ENCODE data around the gene ZNF521. TPM values are rescaled to one million over a fixed set of nuclear protein-coding genes. Genes with fewer than 3 reads are reported as not detected.

ZNF521 gene
- polyA plus RNA-seq, 3 donors: 0.07 to 0.20 TPM; not detected in 1

- WGBS (ENCODE audit: insufficient coverage): 93% methylated on average over 3 of the region's 7 CpGs
- H3K4me3 Mint-ChIP-seq: no peak overlapping the region
- no peak for DNase-seq
- H3K9ac ChIP-seq (ENCODE audit: insufficient read depth, low read length, poor library complexity, severe bottlenecking): no peak overlapping the region
- H3K79me2 ChIP-seq (ENCODE audit: insufficient read depth, low read length): no peaks in the 10 kb centered on the region
- H3K36me3 ChIP-seq (replicated peaks in 1 of 2; ENCODE audit: control insufficient read depth in 1 of 2, insufficient read depth in 2 of 2, low read length in 2 of 2): no peaks in the 10 kb centered on the region
- no peaks in the 10 kb centered on the region for H3K9me3 ChIP-seq (replicated peaks in 1 of 2; ENCODE audit: control insufficient read depth in 1 of 2, insufficient read depth in 1 of 2, low read length in 2 of 2)
- H3K4me2 ChIP-seq (replicated peaks; ENCODE audit: extremely low read depth, low read length, poor library complexity, severe bottlenecking): no peak overlapping the region
- H3K27ac ChIP-seq (ENCODE audit: low read depth in 1 of 2, low read length in 2 of 2): no peak overlapping the region
- intact Hi-C loops (cut with micrococcal nuclease): no loop called here
- no peak overlapping the region for H3K27ac Mint-ChIP-seq
- H3K27me3 ChIP-seq (ENCODE audit: control insufficient read depth in 2 of 2, insufficient read depth in 2 of 2, low read length in 2 of 2): no peaks in the 10 kb centered on the region
- no peaks in the 10 kb centered on the region for H3K36me3 Mint-ChIP-seq
- TF ChIP-seq CTCF (IDR thresholded peaks at IDR 0.05): no peak
- peaks cover 0 to 1% (median 0%) of the 10 kb centered on the region in 3 donors for H3K27me3 Mint-ChIP-seq (ENCODE audit: low read depth in 3 of 3)
- no peaks in the 10 kb centered on the region for H3K9me3 Mint-ChIP-seq
- no peak overlapping the region for H2AFZ ChIP-seq (ENCODE audit: insufficient read depth, low read depth, low read length, poor library complexity, severe bottlenecking)
- H3K4me1 ChIP-seq (ENCODE audit: control insufficient read depth in 1 of 2, insufficient read depth in 2 of 2, low read length in 2 of 2): no peaks in the 10 kb centered on the region
- H3K4me1 Mint-ChIP-seq: no peaks in the 10 kb centered on the region
- H3K4me3 ChIP-seq (replicated peaks in 1 of 3; ENCODE audit: low read depth in 2 of 3, low read length in 3 of 3): no peak overlapping the region
- no peaks in the 10 kb centered on the region for H4K20me1 ChIP-seq (ENCODE audit: insufficient read depth, low read length)
Observed at GRCh38 chr18:25189391-25190185, 162.4 kb downstream of the ZNF521 start.

- H3K4me3 Mint-ChIP-seq: no peak overlapping the region
- Histone ChIP-seq H3K4me3 (replicated peaks in 1 of 3; ENCODE audit: low read depth in 2 of 3, low read length in 3 of 3) (no peak overlapping the region), H3K4me1 (ENCODE audit: control insufficient read depth in 1 of 2, insufficient read depth in 2 of 2, low read length in 2 of 2) (no peaks in the 10 kb centered on the region), H3K27me3 (ENCODE audit: control insufficient read depth in 2 of 2, insufficient read depth in 2 of 2, low read length in 2 of 2) (no peaks in the 10 kb centered on the region), H3K9me3 (replicated peaks in 1 of 2; ENCODE audit: control insufficient read depth in 1 of 2, insufficient read depth in 1 of 2, low read length in 2 of 2) (no peaks in the 10 kb centered on the region), H3K79me2 (ENCODE audit: insufficient read depth, low read length) (no peaks in the 10 kb centered on the region), H4K20me1 (ENCODE audit: insufficient read depth, low read length) (no peaks in the 10 kb centered on the region), H3K9ac (ENCODE audit: insufficient read depth, low read length, poor library complexity, severe bottlenecking) (no peak overlapping the region), H3K36me3 (replicated peaks in 1 of 2; ENCODE audit: control insufficient read depth in 1 of 2, insufficient read depth in 2 of 2, low read length in 2 of 2) (no peaks in the 10 kb centered on the region), H3K4me2 (replicated peaks; ENCODE audit: extremely low read depth, low read length, poor library complexity, severe bottlenecking) (no peak overlapping the region), H2AFZ (ENCODE audit: insufficient read depth, low read depth, low read length, poor library complexity, severe bottlenecking) (no peak overlapping the region), H3K27ac (ENCODE audit: low read depth in 1 of 2, low read length in 2 of 2) (no peak overlapping the region)
- DNase-seq: no peak
- no peak for TF ChIP-seq CTCF (IDR thresholded peaks at IDR 0.05)
- intact Hi-C loops (cut with micrococcal nuclease): no loop called here
- H3K27ac Mint-ChIP-seq: no peak overlapping the region
- no peaks in the 10 kb centered on the region for H3K36me3 Mint-ChIP-seq
- peaks cover 0 to 1% (median 0%) of the 10 kb centered on the region in 3 donors for H3K27me3 Mint-ChIP-seq (ENCODE audit: low read depth in 3 of 3)
- 80% methylated on average over 1 of the region's 7 CpGs for WGBS (ENCODE audit: insufficient coverage)
- no peaks in the 10 kb centered on the region for H3K4me1 Mint-ChIP-seq
- H3K9me3 Mint-ChIP-seq: no peaks in the 10 kb centered on the region
Observed at GRCh38 chr18:25187521-25188192, 164.3 kb downstream of the ZNF521 start.

All from CD14-positive monocyte (primary cell).